Stimulated activated CD4-positive, alpha-beta T cell treated with anti-CD3 and anti-CD28 coated beads, Interleukin-4, amount 100 ng/mL, for 24 hours (primary cell): ENCODE results near the gene CSF2RB.

Source experiments
- DNase-seq: peaks from one replicate; pipeline ENCODE4 v3.0.0-alpha.2; 2020

Gene CSF2RB

DNA sequence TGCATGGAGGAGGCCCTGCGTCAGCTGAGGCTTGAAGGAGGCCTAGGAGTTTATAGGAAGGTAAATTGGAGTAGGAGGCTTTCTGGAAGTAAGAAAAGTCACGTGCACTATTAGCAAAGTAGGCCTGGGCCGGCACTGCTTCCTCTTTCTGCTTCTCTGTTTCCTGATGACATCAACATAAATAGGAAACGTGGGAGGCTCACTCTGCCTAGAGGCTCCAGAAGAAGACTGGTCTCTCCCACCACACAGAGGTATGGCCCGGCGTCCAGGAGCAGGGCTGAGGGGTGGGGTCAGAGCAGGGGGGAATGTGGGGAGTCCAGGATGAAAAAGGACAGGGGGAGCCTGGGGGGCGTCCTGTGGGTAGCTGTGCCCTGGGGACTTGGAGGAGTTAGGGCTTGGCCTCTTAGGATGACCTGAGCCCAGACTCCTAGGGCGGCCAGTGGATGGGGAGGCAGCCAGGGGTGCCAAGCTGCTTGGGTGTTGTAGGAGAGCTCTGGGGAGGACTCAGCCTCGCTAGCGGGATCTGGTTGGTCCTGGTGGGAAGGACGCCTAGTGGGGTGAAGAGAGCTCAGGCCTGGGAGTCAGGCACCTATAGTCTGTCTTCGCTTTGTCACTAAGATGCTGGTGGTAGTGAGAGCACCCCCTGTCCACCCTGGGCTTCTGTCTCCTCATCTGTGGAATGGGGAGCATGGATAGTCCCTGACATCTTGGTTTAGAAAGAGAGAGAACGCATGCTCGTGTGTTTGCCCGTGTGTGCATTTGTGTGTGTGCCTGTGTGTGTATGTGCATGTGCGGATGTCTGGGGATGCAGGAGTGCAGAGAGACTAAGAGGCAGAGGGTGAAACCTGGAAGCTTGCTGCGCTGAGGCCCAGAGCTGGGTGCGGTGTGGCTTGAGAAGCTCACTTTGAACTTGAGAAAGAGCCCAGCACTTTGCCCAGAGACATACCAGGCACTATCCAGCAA, at the start of gene CSF2RB:
Gene CSF2RB (plus strand): TSS at position 202 of the 963 bp plus-strand sequence. CDS start 8,580 bp downstream, outside the sequence.
- DNase-seq, result no peak

GRCh38 chr22:36863979-36864378, 49.4 kb upstream of the CSF2RB start:
- no peak for DNase-seq

- DNase-seq, result no peak
Measured at GRCh38 chr22:36864454-36865215, 48.8 kb upstream of the CSF2RB start.

DNA sequence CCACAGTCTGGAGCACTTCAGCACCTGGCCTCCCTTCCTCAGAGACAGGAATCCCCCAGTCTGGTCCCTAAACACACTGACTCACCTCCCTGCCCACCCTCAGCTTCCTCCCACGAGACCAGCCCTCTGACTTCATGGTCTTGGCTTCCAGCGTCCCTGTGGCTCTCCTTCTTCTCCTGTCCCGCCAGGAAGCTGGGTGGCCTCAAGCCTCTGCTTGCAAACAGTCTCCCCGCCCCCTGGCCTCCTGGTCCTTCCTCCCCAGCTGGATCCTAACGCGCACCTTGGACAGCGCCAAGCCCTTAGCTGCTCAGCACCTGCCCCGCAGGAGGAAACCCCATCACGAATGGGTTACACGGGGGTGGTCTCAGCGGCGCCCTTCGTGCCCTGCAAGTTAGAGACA, 48.1 kb upstream of the CSF2RB start:
- DNase-seq, result no peak

GRCh38 chr22:36867695-36868094, 45.7 kb upstream of the CSF2RB start:
- no peak for DNase-seq

DNA sequence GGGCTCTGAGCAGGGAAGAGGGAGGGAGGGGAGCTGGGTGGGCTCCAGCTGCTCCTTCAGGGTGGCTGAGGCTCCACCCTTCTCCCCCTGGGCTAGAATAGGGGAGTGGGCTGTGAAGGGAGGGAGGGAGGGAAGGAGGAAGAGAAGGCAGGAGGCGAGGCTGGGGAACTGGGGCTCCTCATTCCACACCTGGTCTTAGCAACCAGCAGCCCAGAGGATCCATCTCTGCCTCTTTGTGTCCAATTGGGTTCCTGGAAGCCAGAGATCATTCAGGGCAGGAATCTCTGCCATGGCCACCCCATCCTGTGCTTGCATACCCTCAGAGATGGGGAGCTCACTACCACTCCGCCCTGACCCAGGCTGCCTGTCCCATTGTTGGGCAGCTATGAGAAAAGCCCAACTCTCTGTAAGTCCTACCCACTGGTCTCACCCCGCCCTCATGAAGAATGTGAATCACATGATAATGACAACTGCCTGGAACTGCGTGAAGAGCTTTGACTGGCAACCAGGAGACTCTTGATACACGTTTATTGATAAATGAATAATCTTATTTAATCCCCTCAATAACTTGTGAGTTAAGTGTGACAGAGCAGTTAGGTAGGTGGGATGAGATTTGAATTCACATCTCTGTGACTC, 44.8 kb upstream of the CSF2RB start:
- DNase-seq, result no peak

- DNase-seq, result no peak
Measured at GRCh38 chr22:36870250-36870649, 43.2 kb upstream of the CSF2RB start.

- DNase-seq, result no peak
Measured at GRCh38 chr22:36871669-36872081, 41.8 kb upstream of the CSF2RB start.

DNA sequence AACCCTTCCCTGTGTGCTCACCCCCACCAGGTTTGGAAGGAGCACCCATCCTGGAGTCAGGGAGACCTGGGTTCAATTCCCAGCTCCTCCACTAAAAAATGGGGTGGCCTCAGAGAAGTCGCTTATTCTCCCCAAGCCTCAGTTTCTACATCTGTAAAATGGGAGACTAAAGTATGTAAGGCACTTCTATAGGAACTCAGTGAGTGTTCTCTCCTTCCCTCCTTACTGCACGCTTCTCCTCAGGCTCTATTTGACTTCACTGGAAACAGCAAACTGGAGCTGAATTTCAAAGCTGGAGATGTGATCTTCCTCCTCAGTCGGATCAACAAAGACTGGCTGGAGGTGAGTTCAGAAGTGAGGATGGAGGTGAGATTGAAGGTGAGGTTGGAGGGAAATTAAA, 41.3 kb upstream of the CSF2RB start:
- no peak for DNase-seq

- no peak for DNase-seq
Measured at GRCh38 chr22:36872866-36873498, 40.4 kb upstream of the CSF2RB start.

- peak; percentile 37 for DNase-seq
Measured at GRCh38 chr22:36873614-36874308, 39.7 kb upstream of the CSF2RB start.

GRCh38 chr22:36874309-36874696, 39.1 kb upstream of the CSF2RB start:
- no peak for DNase-seq

DNA sequence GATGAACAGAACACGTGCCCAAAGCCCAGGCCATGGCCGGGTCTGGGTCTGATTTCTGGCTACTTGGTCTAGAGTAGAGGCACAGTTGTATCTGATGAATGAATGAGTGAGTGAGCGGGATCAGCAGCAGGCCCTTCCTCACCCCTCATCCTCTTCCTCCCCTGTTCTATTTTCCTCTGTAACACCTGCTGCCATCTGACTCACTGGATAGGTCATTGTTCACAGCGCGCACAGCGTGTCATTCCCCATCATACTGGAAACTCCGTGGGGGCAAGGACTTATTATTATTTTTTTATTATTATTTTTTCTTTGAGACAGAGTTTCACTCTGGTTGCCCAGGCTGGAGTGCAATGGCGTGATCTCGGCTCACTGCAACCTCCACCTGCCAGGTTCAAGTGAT, 38.7 kb upstream of the CSF2RB start:
- DNase-seq, result no peak

GRCh38 chr22:36875741-36876140, 37.7 kb upstream of the CSF2RB start:
- DNase-seq, result no peak

DNA sequence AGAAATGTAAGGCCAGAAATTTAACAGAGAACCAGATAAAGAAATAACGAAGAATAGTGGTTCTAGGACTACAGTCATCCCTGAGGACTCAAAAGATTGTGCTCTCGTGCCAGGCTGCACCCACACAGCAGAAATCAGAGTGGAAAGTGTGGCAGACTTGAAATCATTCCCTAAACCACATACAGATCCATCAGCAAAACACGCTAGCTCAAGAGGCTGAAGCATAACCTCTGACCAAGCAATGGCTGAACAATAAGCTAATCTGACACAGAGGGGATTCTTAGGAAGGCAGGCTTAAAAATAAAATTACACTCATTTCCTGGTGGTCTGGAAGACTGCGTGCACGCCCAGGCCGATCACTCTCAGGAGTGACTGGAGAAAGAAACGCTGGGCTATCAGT, 33.7 kb upstream of the CSF2RB start:
- no peak for DNase-seq

DNA sequence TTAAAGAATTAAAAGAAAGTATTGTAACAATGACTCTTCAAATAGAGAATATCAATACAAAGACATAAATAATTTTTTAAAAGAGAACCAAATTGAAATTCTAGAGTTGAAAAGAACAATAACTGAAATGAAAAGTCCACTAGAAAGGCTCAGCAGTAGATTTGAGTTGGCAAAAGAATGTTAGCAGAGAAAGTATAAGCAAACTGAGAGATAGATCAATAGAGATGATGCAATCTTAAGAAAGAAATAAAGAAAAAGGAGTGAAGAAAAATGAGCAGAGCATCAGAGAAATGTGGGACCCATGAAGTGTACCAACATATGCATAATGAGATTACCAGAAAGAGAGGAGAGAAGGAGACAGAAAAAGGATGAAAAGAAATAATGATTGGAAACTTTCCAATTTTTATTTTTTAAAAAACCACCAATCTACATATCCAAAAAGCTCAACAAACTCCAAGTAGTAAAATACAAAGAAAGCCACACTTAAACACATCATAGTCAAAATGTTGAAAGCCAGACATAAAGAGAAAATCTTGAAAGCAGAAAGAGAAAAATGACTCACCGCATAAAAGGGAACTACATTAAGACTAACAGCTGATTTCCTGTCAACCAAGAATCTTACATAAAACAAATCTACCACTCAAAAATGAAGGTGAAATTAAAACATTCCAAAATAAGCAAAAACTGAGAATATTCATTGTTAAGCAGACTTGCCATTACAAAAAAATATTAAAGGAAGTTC, 31.8 kb upstream of the CSF2RB start:
- no peak for DNase-seq

DNA sequence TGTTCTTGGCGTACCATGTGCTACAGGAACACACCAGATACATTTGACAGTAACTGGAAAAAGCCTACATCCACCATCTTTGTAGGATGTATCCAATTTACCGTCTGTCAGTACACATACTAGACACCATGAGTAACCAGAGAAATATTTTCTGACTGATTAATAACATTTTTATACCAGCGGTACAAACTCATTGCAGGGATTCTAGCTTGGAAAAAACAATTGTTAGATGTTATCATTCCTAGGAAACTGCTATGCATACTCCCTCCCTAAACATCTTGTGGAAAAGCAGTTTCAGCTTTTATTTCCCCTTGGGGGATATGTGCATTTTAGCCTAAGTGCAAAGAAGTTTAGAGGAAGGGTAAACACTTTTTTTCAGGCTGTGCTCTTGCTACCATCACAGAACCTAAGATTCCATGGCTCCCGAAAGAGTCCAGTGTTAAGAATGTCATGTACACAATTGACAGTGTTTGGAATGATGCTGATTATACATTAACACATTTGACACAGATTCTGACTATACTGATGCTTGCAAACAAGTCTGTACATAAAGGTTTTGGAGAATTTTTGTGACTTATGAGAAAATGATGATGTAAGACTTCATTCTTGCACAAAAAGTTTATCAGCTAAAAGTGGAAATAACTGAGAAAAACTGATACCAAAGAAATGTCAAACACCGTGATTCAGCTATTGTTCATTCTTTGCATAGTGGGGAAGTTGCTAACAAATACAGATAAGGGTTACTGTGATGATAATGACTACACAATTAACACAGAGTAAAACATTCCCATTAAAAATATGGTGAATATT, 28.9 kb upstream of the CSF2RB start:
- no peak for DNase-seq

GRCh38 chr22:36885474-36885873, 28.0 kb upstream of the CSF2RB start:
- no peak for DNase-seq

GRCh38 chr22:36886016-36886415, 27.4 kb upstream of the CSF2RB start:
- no peak for DNase-seq

DNA sequence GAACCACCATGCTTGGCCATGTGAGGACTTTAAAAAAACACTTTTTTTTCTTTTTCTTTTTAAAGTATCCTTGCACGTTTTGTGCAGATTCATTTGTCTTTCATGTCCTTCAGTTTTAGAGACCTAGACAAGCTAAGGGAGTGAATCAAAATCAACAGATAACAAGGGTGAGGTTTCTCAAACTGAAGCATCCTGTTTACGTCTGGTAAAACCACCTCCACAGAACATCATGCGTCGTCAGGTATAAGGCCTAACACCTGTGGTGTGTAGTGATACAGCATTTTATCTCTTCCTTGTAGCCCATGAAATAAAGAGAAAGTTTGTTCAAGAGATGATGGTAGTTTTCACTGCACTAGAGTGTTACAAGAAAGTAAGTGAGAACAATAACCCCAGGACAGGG, 26.3 kb upstream of the CSF2RB start:
- no peak for DNase-seq

DNA sequence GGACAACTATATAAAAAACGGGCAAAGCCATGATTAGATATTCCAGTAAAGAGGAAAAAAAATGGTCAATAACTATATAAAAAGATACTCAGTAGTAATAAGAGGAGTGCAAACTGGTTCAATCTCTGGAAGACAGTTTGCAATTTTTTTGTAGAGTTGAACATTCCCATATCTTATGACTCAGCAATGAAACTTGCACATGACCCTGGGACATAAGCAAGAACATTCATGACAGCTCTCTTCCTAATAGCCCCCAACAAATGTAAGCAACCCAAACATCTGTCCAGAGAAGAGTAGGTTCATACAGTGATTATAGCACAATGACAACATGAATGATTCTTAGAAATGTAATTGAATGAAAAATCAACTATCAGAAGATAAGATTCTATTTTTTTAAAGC, 21.8 kb upstream of the CSF2RB start:
- DNase-seq, result no peak
